ENCODE data around the gene ST3GAL3. TPM values are rescaled to one million over a fixed set of nuclear protein-coding genes. Genes with fewer than 3 reads are reported as not detected.
A peak's percentile ranks its signal among the peaks of the same experiment; 100 is the strongest.

The ST3GAL3 gene
- total and polyA plus RNA-seq, 2 experiments from 2014 or later: 4.5 to 7.0 TPM

DNA sequence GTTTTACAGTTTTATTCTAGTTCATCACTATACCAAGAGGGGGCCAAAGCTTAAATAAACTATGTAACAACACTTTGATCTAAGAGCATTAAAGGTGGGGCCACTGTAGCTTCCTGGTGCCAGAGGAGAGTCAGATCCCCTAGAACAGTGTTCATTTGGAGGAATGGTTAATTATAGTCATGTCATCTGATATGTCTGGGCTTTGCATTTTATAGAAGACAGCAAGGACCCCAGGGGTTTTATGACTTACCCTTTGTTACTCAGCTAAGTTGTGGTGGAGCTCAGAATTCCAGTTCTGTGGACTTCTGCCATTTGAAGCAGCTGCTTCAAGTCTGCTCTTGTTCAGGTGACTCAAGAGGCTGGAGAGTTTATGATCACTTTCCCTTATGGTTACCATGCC lies 40.7 kb upstream of the ST3GAL3 start:
- no peak for TF ChIP-seq CREB1 (CRISPR knock-in tag; IDR thresholded peaks at IDR 0.05; ENCODE audit: low read depth)
- TF ChIP-seq, protein P1, sequence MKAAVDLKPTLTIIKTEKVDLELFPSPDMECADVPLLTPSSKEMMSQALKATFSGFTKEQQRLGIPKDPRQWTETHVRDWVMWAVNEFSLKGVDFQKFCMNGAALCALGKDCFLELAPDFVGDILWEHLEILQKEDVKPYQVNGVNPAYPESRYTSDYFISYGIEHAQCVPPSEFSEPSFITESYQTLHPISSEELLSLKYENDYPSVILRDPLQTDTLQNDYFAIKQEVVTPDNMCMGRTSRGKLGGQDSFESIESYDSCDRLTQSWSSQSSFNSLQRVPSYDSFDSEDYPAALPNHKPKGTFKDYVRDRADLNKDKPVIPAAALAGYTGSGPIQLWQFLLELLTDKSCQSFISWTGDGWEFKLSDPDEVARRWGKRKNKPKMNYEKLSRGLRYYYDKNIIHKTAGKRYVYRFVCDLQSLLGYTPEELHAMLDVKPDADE (IDR thresholded peaks at IDR 0.05): no peak
- TF ChIP-seq JUNB (IDR thresholded peaks at IDR 0.05; ENCODE audit: unreplicated experiment): no peak
- no peak for TF ChIP-seq EZH2phosphoT487 (IDR thresholded peaks at IDR 0.05; ENCODE audit: unreplicated experiment)
- TF ChIP-seq, protein P2, sequence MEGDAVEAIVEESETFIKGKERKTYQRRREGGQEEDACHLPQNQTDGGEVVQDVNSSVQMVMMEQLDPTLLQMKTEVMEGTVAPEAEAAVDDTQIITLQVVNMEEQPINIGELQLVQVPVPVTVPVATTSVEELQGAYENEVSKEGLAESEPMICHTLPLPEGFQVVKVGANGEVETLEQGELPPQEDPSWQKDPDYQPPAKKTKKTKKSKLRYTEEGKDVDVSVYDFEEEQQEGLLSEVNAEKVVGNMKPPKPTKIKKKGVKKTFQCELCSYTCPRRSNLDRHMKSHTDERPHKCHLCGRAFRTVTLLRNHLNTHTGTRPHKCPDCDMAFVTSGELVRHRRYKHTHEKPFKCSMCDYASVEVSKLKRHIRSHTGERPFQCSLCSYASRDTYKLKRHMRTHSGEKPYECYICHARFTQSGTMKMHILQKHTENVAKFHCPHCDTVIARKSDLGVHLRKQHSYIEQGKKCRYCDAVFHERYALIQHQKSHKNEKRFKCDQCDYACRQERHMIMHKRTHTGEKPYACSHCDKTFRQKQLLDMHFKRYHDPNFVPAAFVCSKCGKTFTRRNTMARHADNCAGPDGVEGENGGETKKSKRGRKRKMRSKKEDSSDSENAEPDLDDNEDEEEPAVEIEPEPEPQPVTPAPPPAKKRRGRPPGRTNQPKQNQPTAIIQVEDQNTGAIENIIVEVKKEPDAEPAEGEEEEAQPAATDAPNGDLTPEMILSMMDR (conservative IDR thresholded peaks at IDR 0.05; ENCODE audit: low read depth in 2 of 2): no peak
- no peak for TF ChIP-seq POLR2AphosphoS5 (IDR thresholded peaks at IDR 0.05; ENCODE audit: low read depth)
- TF ChIP-seq EZH2 (IDR thresholded peaks at IDR 0.05; ENCODE audit: low read depth, unreplicated experiment): no peak
- TF ChIP-seq, protein P3, sequence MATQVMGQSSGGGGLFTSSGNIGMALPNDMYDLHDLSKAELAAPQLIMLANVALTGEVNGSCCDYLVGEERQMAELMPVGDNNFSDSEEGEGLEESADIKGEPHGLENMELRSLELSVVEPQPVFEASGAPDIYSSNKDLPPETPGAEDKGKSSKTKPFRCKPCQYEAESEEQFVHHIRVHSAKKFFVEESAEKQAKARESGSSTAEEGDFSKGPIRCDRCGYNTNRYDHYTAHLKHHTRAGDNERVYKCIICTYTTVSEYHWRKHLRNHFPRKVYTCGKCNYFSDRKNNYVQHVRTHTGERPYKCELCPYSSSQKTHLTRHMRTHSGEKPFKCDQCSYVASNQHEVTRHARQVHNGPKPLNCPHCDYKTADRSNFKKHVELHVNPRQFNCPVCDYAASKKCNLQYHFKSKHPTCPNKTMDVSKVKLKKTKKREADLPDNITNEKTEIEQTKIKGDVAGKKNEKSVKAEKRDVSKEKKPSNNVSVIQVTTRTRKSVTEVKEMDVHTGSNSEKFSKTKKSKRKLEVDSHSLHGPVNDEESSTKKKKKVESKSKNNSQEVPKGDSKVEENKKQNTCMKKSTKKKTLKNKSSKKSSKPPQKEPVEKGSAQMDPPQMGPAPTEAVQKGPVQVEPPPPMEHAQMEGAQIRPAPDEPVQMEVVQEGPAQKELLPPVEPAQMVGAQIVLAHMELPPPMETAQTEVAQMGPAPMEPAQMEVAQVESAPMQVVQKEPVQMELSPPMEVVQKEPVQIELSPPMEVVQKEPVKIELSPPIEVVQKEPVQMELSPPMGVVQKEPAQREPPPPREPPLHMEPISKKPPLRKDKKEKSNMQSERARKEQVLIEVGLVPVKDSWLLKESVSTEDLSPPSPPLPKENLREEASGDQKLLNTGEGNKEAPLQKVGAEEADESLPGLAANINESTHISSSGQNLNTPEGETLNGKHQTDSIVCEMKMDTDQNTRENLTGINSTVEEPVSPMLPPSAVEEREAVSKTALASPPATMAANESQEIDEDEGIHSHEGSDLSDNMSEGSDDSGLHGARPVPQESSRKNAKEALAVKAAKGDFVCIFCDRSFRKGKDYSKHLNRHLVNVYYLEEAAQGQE (IDR thresholded peaks at IDR 0.05; ENCODE audit: unreplicated experiment): no peak
- no peak for TF ChIP-seq STAT1 (IDR thresholded peaks at IDR 0.05; ENCODE audit: unreplicated experiment)
- no peak for TF ChIP-seq ZNF331 (CRISPR knock-in tag; IDR thresholded peaks at IDR 0.05; ENCODE audit: low read depth)
- TF ChIP-seq, protein P4, sequence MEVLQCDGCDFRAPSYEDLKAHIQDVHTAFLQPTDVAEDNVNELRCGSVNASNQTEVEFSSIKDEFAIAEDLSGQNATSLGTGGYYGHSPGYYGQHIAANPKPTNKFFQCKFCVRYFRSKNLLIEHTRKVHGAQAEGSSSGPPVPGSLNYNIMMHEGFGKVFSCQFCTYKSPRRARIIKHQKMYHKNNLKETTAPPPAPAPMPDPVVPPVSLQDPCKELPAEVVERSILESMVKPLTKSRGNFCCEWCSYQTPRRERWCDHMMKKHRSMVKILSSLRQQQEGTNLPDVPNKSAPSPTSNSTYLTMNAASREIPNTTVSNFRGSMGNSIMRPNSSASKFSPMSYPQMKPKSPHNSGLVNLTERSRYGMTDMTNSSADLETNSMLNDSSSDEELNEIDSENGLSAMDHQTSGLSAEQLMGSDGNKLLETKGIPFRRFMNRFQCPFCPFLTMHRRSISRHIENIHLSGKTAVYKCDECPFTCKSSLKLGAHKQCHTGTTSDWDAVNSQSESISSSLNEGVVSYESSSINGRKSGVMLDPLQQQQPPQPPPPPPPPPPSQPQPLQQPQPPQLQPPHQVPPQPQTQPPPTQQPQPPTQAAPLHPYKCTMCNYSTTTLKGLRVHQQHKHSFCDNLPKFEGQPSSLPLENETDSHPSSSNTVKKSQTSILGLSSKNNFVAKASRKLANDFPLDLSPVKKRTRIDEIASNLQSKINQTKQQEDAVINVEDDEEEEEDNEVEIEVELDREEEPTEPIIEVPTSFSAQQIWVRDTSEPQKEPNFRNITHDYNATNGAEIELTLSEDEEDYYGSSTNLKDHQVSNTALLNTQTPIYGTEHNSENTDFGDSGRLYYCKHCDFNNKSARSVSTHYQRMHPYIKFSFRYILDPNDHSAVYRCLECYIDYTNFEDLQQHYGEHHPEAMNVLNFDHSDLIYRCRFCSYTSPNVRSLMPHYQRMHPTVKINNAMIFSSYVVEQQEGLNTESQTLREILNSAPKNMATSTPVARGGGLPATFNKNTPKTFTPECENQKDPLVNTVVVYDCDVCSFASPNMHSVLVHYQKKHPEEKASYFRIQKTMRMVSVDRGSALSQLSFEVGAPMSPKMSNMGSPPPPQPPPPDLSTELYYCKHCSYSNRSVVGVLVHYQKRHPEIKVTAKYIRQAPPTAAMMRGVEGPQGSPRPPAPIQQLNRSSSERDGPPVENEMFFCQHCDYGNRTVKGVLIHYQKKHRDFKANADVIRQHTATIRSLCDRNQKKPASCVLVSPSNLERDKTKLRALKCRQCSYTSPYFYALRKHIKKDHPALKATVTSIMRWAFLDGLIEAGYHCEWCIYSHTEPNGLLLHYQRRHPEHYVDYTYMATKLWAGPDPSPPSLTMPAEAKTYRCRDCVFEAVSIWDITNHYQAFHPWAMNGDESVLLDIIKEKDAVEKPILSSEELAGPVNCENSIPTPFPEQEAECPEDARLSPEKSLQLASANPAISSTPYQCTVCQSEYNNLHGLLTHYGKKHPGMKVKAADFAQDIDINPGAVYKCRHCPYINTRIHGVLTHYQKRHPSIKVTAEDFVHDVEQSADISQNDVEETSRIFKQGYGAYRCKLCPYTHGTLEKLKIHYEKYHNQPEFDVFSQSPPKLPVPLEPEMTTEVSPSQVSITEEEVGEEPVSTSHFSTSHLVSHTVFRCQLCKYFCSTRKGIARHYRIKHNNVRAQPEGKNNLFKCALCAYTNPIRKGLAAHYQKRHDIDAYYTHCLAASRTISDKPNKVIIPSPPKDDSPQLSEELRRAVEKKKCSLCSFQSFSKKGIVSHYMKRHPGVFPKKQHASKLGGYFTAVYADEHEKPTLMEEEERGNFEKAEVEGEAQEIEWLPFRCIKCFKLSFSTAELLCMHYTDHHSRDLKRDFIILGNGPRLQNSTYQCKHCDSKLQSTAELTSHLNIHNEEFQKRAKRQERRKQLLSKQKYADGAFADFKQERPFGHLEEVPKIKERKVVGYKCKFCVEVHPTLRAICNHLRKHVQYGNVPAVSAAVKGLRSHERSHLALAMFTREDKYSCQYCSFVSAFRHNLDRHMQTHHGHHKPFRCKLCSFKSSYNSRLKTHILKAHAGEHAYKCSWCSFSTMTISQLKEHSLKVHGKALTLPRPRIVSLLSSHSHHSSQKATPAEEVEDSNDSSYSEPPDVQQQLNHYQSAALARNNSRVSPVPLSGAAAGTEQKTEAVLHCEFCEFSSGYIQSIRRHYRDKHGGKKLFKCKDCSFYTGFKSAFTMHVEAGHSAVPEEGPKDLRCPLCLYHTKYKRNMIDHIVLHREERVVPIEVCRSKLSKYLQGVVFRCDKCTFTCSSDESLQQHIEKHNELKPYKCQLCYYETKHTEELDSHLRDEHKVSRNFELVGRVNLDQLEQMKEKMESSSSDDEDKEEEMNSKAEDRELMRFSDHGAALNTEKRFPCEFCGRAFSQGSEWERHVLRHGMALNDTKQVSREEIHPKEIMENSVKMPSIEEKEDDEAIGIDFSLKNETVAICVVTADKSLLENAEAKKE (CRISPR knock-in tag; IDR thresholded peaks at IDR 0.05): no peak
- no peak for TF ChIP-seq NANOG (IDR thresholded peaks at IDR 0.05; ENCODE audit: borderline replicate concordance)
- TF ChIP-seq ZNF114 (CRISPR knock-in tag; IDR thresholded peaks at IDR 0.05): no peak
- Histone ChIP-seq H3K36me3 (ENCODE audit: insufficient read depth) (peaks cover 98% of the 10 kb centered on the region), H2AFZ (no peak overlapping the region), H4K20me1 (replicated peaks; ENCODE audit: insufficient read depth) (peaks cover 45% of the 10 kb centered on the region), H3K27ac (ENCODE audit: low read depth) (0 out of 2 replicates have a peak overlapping the region, but pooled peaks have one; percentile 45), H3F3A (replicated peaks; ENCODE audit: low read depth) (0 out of 2 replicates have a peak, but pooled peaks cover 21% of the 10 kb centered on the region), H3K4me3 (no peak overlapping the region), H3K4me2 (no peak overlapping the region), H3K4me1 (ENCODE audit: insufficient read depth) (no peaks in the 10 kb centered on the region), H3K9me2 (ENCODE audit: insufficient read depth) (no peaks in the 10 kb centered on the region), H3K27me3 (ENCODE audit: insufficient read depth) (no peaks in the 10 kb centered on the region), H3K79me2 (replicated peaks; ENCODE audit: insufficient read depth) (peaks cover 68% of the 10 kb centered on the region)
- no peak overlapping the region for H3K27ac Mint-ChIP-seq
- DNase-seq (ENCODE audit: low spot score) (no peak), ATAC-seq (no peak)
- peaks cover 1% of the 10 kb centered on the region for H3K4me1 Mint-ChIP-seq
- H3K9me3 Mint-ChIP-seq: no peaks in the 10 kb centered on the region; the same call in 2 of the 3 replicates
- H3K36me3 Mint-ChIP-seq (ENCODE audit: low read depth): peaks cover 100% of the 10 kb centered on the region
- H3K4me3 Mint-ChIP-seq: no peak overlapping the region
- peaks cover 4% of the 10 kb centered on the region for H3K27me3 Mint-ChIP-seq (ENCODE audit: insufficient read depth, low read depth, poor library complexity)

Measured in GM23338 (cell line).